Measurements from ENCODE around the gene SLC4A5.

DNA sequence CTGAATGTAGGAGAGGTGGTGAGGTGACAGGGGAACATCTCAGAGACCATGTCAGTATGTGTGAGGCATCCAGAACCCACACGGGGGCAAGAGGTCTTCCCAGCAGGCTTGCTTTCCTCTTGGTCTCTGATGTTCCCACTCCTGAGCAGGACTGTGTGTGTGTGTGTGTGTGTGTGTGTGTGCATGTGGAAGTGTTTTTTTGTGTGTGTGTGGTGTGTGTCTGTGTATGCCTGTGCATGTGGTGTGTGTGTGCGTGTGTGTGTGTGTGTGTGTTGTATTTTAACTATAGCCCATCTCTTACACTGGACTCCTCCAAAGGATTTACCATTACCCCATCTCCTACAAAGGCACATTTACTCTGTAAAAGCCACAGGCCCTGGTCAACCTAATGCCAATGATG lies 40.4 kb downstream of the SLC4A5 start:
- TF ChIP-seq, protein P1, sequence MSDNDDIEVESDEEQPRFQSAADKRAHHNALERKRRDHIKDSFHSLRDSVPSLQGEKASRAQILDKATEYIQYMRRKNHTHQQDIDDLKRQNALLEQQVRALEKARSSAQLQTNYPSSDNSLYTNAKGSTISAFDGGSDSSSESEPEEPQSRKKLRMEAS (IDR thresholded peaks at IDR 0.05) = no peak
- TF ChIP-seq TAF1 (IDR thresholded peaks at IDR 0.05; ENCODE audit: low read depth) = no peak
- TF ChIP-seq TCF12 (IDR thresholded peaks at IDR 0.05; ENCODE audit: low read depth) = no peak
- TF ChIP-seq, protein P2, sequence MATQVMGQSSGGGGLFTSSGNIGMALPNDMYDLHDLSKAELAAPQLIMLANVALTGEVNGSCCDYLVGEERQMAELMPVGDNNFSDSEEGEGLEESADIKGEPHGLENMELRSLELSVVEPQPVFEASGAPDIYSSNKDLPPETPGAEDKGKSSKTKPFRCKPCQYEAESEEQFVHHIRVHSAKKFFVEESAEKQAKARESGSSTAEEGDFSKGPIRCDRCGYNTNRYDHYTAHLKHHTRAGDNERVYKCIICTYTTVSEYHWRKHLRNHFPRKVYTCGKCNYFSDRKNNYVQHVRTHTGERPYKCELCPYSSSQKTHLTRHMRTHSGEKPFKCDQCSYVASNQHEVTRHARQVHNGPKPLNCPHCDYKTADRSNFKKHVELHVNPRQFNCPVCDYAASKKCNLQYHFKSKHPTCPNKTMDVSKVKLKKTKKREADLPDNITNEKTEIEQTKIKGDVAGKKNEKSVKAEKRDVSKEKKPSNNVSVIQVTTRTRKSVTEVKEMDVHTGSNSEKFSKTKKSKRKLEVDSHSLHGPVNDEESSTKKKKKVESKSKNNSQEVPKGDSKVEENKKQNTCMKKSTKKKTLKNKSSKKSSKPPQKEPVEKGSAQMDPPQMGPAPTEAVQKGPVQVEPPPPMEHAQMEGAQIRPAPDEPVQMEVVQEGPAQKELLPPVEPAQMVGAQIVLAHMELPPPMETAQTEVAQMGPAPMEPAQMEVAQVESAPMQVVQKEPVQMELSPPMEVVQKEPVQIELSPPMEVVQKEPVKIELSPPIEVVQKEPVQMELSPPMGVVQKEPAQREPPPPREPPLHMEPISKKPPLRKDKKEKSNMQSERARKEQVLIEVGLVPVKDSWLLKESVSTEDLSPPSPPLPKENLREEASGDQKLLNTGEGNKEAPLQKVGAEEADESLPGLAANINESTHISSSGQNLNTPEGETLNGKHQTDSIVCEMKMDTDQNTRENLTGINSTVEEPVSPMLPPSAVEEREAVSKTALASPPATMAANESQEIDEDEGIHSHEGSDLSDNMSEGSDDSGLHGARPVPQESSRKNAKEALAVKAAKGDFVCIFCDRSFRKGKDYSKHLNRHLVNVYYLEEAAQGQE (IDR thresholded peaks at IDR 0.05; ENCODE audit: low read depth) = no peak
- no peak for TF ChIP-seq EP300 (IDR thresholded peaks at IDR 0.05; ENCODE audit: borderline replicate concordance)
